Skeletal muscle satellite cell (primary cell): ENCODE data around the gene LRBA.

Experiments used
- H3K27me3 ChIP-seq: 2 replicates; pipeline ENCODE4 v1.7.0; 2013; ENCODE audit warnings: low read length; ENCODE audit not compliant: control insufficient read depth, insufficient read depth
- H3K36me3 ChIP-seq: 2 replicates; pipeline ENCODE4 v1.7.0; 2013; ENCODE audit warnings: mild to moderate bottlenecking, control low read depth, low read length; ENCODE audit not compliant: insufficient read depth
- H3K4me1 ChIP-seq: 2 replicates; pipeline ENCODE4 v1.7.0; 2013; ENCODE audit warnings: low read length; ENCODE audit not compliant: control insufficient read depth, insufficient read depth
- H3K4me2 ChIP-seq: 2 replicates; pipeline ENCODE4 v1.7.0; 2013; ENCODE audit warnings: mild to moderate bottlenecking, low read length
- H3K4me3 ChIP-seq: 2 replicates; pipeline ENCODE4 v1.7.0; 2013; ENCODE audit warnings: low read length
- H3K9ac ChIP-seq: 2 replicates; pipeline ENCODE4 v1.7.0; 2013; ENCODE audit warnings: mild to moderate bottlenecking, low read depth, low read length, moderate library complexity
- H3K9me3 ChIP-seq: replicated peaks from 2 replicates; pipeline ENCODE4 v1.7.0; 2013; ENCODE audit warnings: mild to moderate bottlenecking, control low read depth, low read length

LRBA gene

DNA sequence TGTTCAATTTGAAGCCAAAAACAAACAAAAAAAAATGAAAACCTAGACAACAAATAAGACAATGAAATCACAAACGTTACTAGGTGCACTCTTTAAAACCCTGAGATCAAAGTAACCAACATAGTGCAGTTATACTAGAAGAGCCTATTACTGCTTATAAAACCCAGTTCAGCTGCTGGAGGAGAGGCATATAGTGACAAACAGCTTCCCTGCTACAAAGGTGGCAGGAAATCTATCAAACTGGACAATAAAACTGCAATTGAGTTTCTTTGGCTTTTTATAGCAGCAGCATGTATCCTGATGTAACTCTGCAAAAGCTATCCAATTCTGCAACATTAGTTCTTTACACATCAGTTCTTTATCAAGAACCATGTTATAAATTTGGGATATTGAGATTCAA, 155.6 kb downstream of the LRBA start:
- Histone ChIP-seq H3K4me3 (no peak overlapping the region), H3K36me3 (no peaks in the 10 kb centered on the region), H3K9me3 (no peaks in the 10 kb centered on the region), H3K4me2 (no peak overlapping the region), H3K27me3 (no peaks in the 10 kb centered on the region), H3K4me1 (no peaks in the 10 kb centered on the region), H3K9ac (no peak overlapping the region)

DNA sequence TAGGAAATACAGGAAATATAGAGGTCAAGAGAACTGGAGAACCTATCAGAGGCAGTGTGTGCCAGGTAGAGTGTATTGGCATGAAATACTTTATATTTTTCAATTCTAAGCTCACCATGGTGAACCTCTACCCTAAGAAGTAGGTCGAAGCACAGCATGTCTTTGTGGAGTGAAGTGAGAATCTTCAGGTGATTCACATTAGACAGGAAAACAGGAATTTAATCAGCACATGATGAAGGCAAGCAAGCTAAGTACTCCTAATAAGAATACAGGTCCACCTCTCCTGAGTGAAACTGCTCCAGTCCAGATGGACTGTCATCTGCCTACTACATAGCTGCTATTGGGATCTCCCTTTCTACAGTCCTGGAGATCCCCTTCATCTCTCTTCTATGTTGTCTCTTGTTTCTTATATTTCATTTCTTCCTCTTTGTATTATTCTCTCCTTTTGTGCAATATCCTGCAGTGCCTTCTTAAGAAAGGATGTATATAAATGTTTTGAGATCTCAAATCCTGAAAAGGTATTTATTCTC, 159.0 kb downstream of the LRBA start:
- Histone ChIP-seq H3K9ac (no peak overlapping the region), H3K4me3 (no peak overlapping the region), H3K4me2 (no peak overlapping the region), H3K4me1 (no peaks in the 10 kb centered on the region), H3K9me3 (no peaks in the 10 kb centered on the region), H3K36me3 (no peaks in the 10 kb centered on the region), H3K27me3 (no peaks in the 10 kb centered on the region)

DNA sequence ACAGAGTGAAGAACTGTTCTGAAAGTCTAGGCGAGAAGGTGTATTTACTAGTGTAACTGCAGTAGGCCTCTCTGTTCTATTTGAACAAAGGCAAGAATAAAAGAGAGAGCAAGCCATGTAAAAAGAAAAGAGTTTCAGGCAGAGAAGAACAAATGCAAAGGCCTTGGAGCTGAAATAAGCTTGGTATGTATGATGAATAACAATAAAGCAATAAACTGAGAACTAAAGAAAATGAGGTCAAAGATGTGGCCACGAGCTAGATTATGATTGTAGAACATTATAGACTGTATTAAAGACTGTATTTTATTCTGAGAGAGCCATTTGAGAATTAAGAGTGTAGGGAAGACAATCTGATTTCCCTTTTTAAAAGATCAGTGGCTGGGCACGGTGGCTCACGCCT, 160.5 kb downstream of the LRBA start:
- H3K9me3 ChIP-seq = no peaks in the 10 kb centered on the region
- H3K36me3 ChIP-seq = no peaks in the 10 kb centered on the region
- H3K4me2 ChIP-seq = no peak overlapping the region
- no peak overlapping the region for H3K4me3 ChIP-seq
- no peaks in the 10 kb centered on the region for H3K4me1 ChIP-seq
- no peak overlapping the region for H3K9ac ChIP-seq
- H3K27me3 ChIP-seq = no peaks in the 10 kb centered on the region

DNA sequence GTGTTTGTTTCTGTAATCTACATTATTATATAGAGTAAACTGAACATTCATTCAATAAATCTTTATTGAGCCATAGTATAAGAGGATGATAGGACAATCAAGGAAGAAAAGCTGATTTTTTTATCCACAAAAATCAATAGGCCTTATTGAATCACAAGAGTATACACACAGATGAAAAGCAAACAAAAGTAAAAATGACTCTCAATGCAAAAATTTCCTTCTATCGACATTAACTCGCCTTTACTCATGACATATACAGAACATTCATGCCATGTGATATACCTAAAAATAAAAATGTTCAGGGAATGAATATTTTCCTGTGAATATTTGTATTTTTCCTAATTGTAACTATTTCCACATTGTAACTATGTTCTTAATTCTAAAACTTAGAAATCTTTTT, 161.2 kb downstream of the LRBA start:
- Histone ChIP-seq H3K27me3 (no peaks in the 10 kb centered on the region), H3K9ac (no peak overlapping the region)

DNA sequence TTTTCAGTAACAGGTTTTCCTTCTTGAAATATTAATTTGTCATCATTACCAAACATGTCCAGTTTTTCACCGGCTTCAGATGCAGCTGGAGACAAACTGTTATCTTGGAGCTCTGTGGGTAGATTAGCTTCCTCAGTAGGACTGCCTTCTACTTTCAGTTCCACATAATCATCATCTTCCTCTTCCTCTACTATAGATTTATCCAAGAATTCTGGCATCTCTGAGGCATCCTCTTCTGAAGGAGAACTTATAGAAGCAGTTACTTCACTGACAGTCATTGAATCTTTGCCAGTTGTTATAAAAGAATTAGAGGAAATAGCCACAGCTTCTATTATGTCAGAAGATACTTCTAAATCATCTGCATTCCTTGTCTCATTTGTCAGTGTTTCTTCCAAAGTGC, 162.9 kb downstream of the LRBA start:
- Histone ChIP-seq H3K4me3 (no peak overlapping the region), H3K9ac (no peak overlapping the region), H3K4me1 (no peaks in the 10 kb centered on the region), H3K27me3 (no peaks in the 10 kb centered on the region), H3K4me2 (no peak overlapping the region), H3K9me3 (no peaks in the 10 kb centered on the region), H3K36me3 (no peaks in the 10 kb centered on the region)

More for the DNA sequence above, 161.2 kb downstream of the LRBA start:
- no peak overlapping the region for H3K4me2 ChIP-seq
- H3K4me3 ChIP-seq = no peak overlapping the region
- H3K9me3 ChIP-seq = no peaks in the 10 kb centered on the region
- no peaks in the 10 kb centered on the region for H3K4me1 ChIP-seq
- H3K36me3 ChIP-seq = no peaks in the 10 kb centered on the region

DNA sequence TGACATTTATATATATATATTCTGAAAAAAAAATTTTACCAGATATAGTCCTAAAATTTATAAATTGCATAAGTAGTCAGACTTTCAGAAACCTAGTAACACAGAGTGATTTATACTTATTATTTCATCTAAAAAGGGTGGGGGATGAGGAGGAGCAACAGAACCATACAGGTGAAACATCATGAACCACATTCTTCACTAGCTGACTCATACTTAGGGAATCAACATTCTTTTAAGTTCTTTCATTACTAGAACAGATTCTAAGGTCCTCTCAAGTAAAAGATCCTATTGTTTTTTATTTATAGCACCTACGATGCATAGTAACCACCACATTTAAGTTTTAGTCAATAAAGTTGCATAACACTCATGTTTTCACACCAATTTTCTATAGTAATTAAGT, 166.1 kb downstream of the LRBA start:
- Histone ChIP-seq H3K36me3 (no peaks in the 10 kb centered on the region), H3K9ac (no peak overlapping the region), H3K4me3 (no peak overlapping the region), H3K4me2 (no peak overlapping the region), H3K9me3 (no peaks in the 10 kb centered on the region), H3K27me3 (no peaks in the 10 kb centered on the region), H3K4me1 (no peaks in the 10 kb centered on the region)

DNA sequence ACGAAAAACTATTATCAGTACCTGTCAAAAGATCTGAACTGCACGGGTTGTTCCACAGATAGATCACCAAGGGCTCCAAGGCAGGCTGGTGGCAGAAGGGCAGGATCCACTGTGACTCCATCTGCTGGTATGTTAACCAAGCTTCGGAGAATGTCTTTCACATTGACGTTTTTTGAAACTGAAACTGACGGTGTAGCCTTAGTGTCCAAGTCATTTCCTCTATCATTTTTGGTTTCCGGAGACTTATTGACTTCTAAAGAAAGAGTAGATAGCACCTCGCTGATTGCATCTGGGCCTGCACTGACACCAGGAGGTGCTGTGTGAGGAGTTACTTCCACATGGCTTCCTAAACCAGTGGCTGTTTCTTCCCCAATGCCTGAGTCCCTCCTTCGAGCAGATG, 186.9 kb downstream of the LRBA start:
- peaks cover 2% of the 10 kb centered on the region for H3K4me1 ChIP-seq
- no peak overlapping the region for H3K9ac ChIP-seq
- peaks cover 5% of the 10 kb centered on the region for H3K36me3 ChIP-seq
- no peak overlapping the region for H3K4me2 ChIP-seq
- H3K27me3 ChIP-seq = no peaks in the 10 kb centered on the region
- no peaks in the 10 kb centered on the region for H3K9me3 ChIP-seq
- no peak overlapping the region for H3K4me3 ChIP-seq

DNA sequence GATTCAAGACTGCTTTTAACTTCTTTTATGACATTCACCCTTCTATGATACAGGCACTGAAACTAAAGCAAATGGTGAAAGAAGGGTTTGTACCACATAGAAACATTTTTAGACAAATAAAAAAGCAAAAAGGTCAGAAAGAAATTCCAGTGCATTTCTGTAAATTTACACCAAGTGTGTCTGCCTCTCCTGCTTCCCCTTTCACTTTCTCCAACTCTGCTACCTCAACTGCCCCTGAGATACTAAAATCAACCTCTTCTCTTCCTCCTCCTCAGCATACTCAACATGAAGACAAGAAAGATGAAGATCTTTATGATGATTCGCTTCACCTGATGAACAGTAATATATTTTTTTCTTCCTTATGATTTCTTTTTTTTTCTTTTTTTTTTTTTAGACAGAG, 187.9 kb downstream of the LRBA start:
- no peak overlapping the region for H3K9ac ChIP-seq
- H3K27me3 ChIP-seq = no peaks in the 10 kb centered on the region
- H3K4me2 ChIP-seq = no peak overlapping the region
- no peaks in the 10 kb centered on the region for H3K9me3 ChIP-seq
- H3K36me3 ChIP-seq = peaks cover 5% of the 10 kb centered on the region
- no peak overlapping the region for H3K4me3 ChIP-seq
- H3K4me1 ChIP-seq = peaks cover 2% of the 10 kb centered on the region

DNA sequence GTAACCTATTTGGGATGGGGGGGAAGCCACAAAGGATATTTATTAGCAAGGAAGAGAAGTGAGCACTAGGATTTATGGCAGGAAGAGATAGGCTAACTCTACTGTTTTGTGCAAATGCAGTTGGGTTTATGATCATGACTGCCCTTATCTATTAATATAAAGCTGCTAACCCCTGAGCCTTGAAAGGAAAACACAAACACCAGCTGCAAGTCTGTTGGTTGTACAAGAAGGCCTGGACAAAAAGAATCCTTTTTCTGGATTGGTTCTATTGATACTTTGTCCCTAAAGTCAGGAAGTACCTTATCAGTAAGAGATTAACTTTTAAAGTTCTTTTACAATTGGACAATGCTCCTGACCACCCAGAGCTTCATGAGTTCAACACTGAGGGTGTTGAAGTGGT, 188.8 kb downstream of the LRBA start:
- no peak overlapping the region for H3K9ac ChIP-seq
- H3K9me3 ChIP-seq = no peaks in the 10 kb centered on the region
- no peaks in the 10 kb centered on the region for H3K27me3 ChIP-seq
- no peak overlapping the region for H3K4me2 ChIP-seq
- no peak overlapping the region for H3K4me3 ChIP-seq
- peaks cover 2% of the 10 kb centered on the region for H3K4me1 ChIP-seq
- H3K36me3 ChIP-seq = peaks cover 5% of the 10 kb centered on the region

DNA sequence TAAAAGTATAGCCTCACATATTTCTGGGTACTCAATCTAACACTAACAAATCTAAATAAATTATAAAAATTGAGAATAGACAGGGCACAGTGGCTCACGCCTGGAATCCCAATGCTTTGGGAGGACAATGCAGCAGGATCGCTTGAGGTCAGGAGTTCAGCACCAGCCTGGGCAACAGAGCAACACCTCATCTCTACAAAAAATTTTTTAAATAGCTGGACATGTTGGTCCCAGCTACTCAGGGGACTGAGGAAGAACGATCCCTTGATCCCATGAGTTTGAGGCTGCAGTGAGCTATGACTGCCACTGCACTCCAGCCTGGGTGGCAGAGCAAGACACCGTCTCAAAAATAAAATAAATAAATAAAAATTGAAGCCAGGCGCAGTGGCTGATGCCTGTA, 192.7 kb downstream of the LRBA start:
- Histone ChIP-seq H3K4me1 (peaks cover 7% of the 10 kb centered on the region), H3K27me3 (no peaks in the 10 kb centered on the region), H3K9me3 (no peaks in the 10 kb centered on the region), H3K9ac (no peak overlapping the region), H3K36me3 (no peaks in the 10 kb centered on the region), H3K4me2 (no peak overlapping the region), H3K4me3 (no peak overlapping the region)

DNA sequence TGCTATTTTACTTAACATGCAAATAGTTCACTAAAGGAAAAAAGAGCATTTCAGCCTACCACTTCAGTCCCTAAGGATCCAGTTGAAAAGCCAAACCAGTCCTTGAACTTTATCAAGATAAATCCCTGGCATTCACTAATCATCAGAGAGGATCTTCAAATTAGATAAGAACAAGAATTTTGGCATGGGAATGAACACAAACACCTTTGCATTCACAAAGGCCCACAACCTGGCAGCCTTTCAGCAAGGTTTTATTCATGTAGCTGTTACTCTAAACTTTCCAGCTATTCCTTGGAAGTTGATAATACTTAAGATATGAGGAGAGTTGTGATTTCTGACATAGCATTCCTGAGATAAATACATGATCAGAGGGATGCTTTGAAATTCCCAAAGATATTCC, 193.4 kb downstream of the LRBA start:
- H3K27me3 ChIP-seq = no peaks in the 10 kb centered on the region
- H3K9ac ChIP-seq = no peak overlapping the region
- no peak overlapping the region for H3K4me3 ChIP-seq
- H3K4me2 ChIP-seq = no peak overlapping the region
- no peaks in the 10 kb centered on the region for H3K9me3 ChIP-seq
- no peaks in the 10 kb centered on the region for H3K36me3 ChIP-seq
- H3K4me1 ChIP-seq = peaks cover 9% of the 10 kb centered on the region

DNA sequence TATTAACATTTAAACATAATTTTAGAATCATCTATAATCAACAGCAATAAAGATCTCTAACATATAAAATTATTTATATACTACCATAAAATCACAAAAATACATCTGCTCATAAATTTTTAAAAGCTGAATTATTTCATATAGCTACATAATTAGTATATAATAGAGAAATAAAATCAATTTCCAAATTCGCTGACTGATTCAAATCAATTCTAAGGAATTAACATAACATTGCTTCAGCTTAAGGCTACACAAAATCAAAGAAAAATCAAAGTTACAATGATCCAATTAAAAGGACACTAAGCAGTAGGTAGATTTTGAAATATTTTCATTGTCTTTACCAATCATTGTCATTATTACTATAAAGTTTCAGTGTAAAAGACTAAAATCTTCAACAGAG, 194.7 kb downstream of the LRBA start:
- Histone ChIP-seq H3K4me1 (peaks cover 14% of the 10 kb centered on the region), H3K27me3 (no peaks in the 10 kb centered on the region), H3K9me3 (no peaks in the 10 kb centered on the region), H3K4me2 (no peak overlapping the region), H3K4me3 (no peak overlapping the region), H3K9ac (no peak overlapping the region), H3K36me3 (no peaks in the 10 kb centered on the region)
